Measurements from ENCODE around the gene C1QC. TPM values are rescaled to one million over a fixed set of nuclear protein-coding genes. Genes with fewer than 3 reads are reported as not detected.

C1QC gene
- total and polyA plus RNA-seq, 2 donors (not counting 1 experiment from before 2014, with no cell fraction given) = not detected

DNA sequence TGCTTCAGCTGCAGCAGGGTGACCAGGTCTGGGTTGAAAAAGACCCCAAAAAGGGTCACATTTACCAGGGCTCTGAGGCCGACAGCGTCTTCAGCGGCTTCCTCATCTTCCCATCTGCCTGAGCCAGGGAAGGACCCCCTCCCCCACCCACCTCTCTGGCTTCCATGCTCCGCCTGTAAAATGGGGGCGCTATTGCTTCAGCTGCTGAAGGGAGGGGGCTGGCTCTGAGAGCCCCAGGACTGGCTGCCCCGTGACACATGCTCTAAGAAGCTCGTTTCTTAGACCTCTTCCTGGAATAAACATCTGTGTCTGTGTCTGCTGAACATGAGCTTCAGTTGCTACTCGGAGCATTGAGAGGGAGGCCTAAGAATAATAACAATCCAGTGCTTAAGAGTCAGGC is 4.1 kb upstream of the C1QC start:
- DNase-seq (no peak), ATAC-seq (ENCODE audit: low read depth) (no peak)
- H3K79me2 ChIP-seq (ENCODE audit: control insufficient read depth, insufficient read depth, low read length) = no peaks in the 10 kb centered on the region
- intact Hi-C loops (cut with micrococcal nuclease) = no loop called here
- CTCF ChIA-PET = interaction anchor here (0.7 to 1.6 kb wide), 2 partner anchors 59 to 218 kb away, joined by 3 to 9 read pairs; no protein-coding TSS in a partner anchor
- H3K27me3 ChIP-seq (replicated peaks in 1 of 4; ENCODE audit: control extremely low read depth in 1 of 4, control insufficient read depth in 3 of 4, insufficient read depth in 4 of 4, low read length in 3 of 4) = peaks cover 0 to 24% (median 0%) of the 10 kb centered on the region in 4 experiments
- H3K4me3 Mint-ChIP-seq = no peak overlapping the region
- H3K27ac Mint-ChIP-seq = no peak overlapping the region
- TF ChIP-seq EZH2 (IDR thresholded peaks at IDR 0.05; ENCODE audit: borderline replicate concordance, insufficient read depth, low read depth, low read length, poor library complexity, severe bottlenecking) = no peak
- TF ChIP-seq, protein P1, sequence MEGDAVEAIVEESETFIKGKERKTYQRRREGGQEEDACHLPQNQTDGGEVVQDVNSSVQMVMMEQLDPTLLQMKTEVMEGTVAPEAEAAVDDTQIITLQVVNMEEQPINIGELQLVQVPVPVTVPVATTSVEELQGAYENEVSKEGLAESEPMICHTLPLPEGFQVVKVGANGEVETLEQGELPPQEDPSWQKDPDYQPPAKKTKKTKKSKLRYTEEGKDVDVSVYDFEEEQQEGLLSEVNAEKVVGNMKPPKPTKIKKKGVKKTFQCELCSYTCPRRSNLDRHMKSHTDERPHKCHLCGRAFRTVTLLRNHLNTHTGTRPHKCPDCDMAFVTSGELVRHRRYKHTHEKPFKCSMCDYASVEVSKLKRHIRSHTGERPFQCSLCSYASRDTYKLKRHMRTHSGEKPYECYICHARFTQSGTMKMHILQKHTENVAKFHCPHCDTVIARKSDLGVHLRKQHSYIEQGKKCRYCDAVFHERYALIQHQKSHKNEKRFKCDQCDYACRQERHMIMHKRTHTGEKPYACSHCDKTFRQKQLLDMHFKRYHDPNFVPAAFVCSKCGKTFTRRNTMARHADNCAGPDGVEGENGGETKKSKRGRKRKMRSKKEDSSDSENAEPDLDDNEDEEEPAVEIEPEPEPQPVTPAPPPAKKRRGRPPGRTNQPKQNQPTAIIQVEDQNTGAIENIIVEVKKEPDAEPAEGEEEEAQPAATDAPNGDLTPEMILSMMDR (IDR thresholded peaks at IDR 0.05) = no peak
- no peaks in the 10 kb centered on the region for H4K20me1 ChIP-seq (ENCODE audit: control insufficient read depth, insufficient read depth, low read length, poor library complexity, severe bottlenecking)
- H3K36me3 ChIP-seq (replicated peaks in 1 of 2; ENCODE audit: control extremely low read depth in 1 of 2, control insufficient read depth in 1 of 2, extremely low read depth in 1 of 2, insufficient read depth in 2 of 2, low read length in 1 of 2) = no peaks in the 10 kb centered on the region
- POLR2A ChIA-PET = no interaction called here
- H3K27ac ChIP-seq (ENCODE audit: low read length in 2 of 2) = no peak overlapping the region
- peaks cover 19% of the 10 kb centered on the region for H3K27me3 Mint-ChIP-seq
- H3K4me1 ChIP-seq (ENCODE audit: control insufficient read depth in 2 of 2, insufficient read depth in 2 of 2, low read length in 2 of 2) = peaks cover 0 to 4% of the 10 kb centered on the region in 2 donors
- no peaks in the 10 kb centered on the region for H3K4me1 Mint-ChIP-seq
- no peaks in the 10 kb centered on the region for H3K9me3 Mint-ChIP-seq (ENCODE audit: insufficient read depth)
- H3K4me2 ChIP-seq (replicated peaks; ENCODE audit: low read depth, low read length, poor library complexity, severe bottlenecking) = no peak overlapping the region
- 21% methylated on average over 5 of the region's 8 CpGs for WGBS (ENCODE audit: insufficient coverage)
- H3K9me3 ChIP-seq (ENCODE audit: control extremely low read depth in 1 of 3, control insufficient read depth in 2 of 3, insufficient read depth in 1 of 3, low read length in 2 of 3) = peaks cover 0 to 15% (median 0%) of the 10 kb centered on the region in 3 donors
- H3K9ac ChIP-seq (ENCODE audit: low read length) = no peak overlapping the region
- H3K4me3 ChIP-seq (ENCODE audit: control extremely low read depth in 1 of 5, extremely low read depth in 1 of 5, insufficient read depth in 1 of 5, low read depth in 2 of 5, low read length in 4 of 5) = no peak overlapping the region
- H2AFZ ChIP-seq (ENCODE audit: insufficient read depth, low read depth, low read length, poor library complexity, severe bottlenecking) = no peak overlapping the region

GRCh38 chr1:22641247-22641646 is 2.2 kb upstream of the C1QC start:
- Mint-ChIP-seq H3K4me3 (no peak overlapping the region), H3K4me1 (no peaks in the 10 kb centered on the region), H3K27me3 (peaks cover 24% of the 10 kb centered on the region), H3K27ac (no peak overlapping the region), H3K9me3 (ENCODE audit: insufficient read depth) (no peaks in the 10 kb centered on the region)
- Histone ChIP-seq H3K27ac (ENCODE audit: low read length in 2 of 2) (no peak overlapping the region), H3K9ac (ENCODE audit: low read length) (no peak overlapping the region), H3K4me3 (ENCODE audit: control extremely low read depth in 1 of 5, extremely low read depth in 1 of 5, insufficient read depth in 1 of 5, low read depth in 2 of 5, low read length in 4 of 5) (no peak overlapping the region), H2AFZ (ENCODE audit: insufficient read depth, low read depth, low read length, poor library complexity, severe bottlenecking) (no peak overlapping the region), H3K79me2 (ENCODE audit: control insufficient read depth, insufficient read depth, low read length) (no peaks in the 10 kb centered on the region), H4K20me1 (ENCODE audit: control insufficient read depth, insufficient read depth, low read length, poor library complexity, severe bottlenecking) (no peaks in the 10 kb centered on the region), H3K4me2 (replicated peaks; ENCODE audit: low read depth, low read length, poor library complexity, severe bottlenecking) (no peak overlapping the region), H3K4me1 (ENCODE audit: control insufficient read depth in 2 of 2, insufficient read depth in 2 of 2, low read length in 2 of 2) (peaks cover 0 to 4% of the 10 kb centered on the region in 2 donors), H3K9me3 (ENCODE audit: control extremely low read depth in 1 of 3, control insufficient read depth in 2 of 3, insufficient read depth in 1 of 3, low read length in 2 of 3) (peaks cover 0 to 5% (median 0%) of the 10 kb centered on the region in 3 donors), H3K36me3 (replicated peaks in 1 of 2; ENCODE audit: control extremely low read depth in 1 of 2, control insufficient read depth in 1 of 2, extremely low read depth in 1 of 2, insufficient read depth in 2 of 2, low read length in 1 of 2) (no peaks in the 10 kb centered on the region), H3K27me3 (replicated peaks in 1 of 4; ENCODE audit: control extremely low read depth in 1 of 4, control insufficient read depth in 3 of 4, insufficient read depth in 4 of 4, low read length in 3 of 4) (peaks cover 0 to 24% (median 0%) of the 10 kb centered on the region in 4 experiments)
- ChIA-PET CTCF (interaction anchor here (1.1 to 3.2 kb wide), 4 partner anchors 46 to 510 kb away, joined by 3 to 26 read pairs (median 6); no protein-coding TSS in a partner anchor), POLR2A (no interaction called here)
- intact Hi-C loops (cut with micrococcal nuclease) = no loop called here
- ATAC-seq (ENCODE audit: low read depth) (no peak), DNase-seq (no peak)
- 70% methylated on average over 8 of the region's 8 CpGs for WGBS (ENCODE audit: insufficient coverage)
- TF ChIP-seq, protein P1 (IDR thresholded peaks at IDR 0.05) = no peak
- TF ChIP-seq EZH2 (IDR thresholded peaks at IDR 0.05; ENCODE audit: borderline replicate concordance, insufficient read depth, low read depth, low read length, poor library complexity, severe bottlenecking) = no peak

Measured in B cell (primary cell).